T-helper 17 cell (primary cell): ENCODE results near the gene ITPKB. TPM values are rescaled to one million over a fixed set of nuclear protein-coding genes. Genes with fewer than 3 reads are reported as not detected.
"Not testable (repeated sequence)": the region's sequence is repeated elsewhere in the genome, so short reads cannot be mapped to it uniquely, and the experiment has no call there.

Experiments used
- ATAC-seq: fragments of 150-1000 bp; cut with Tn5 transposase; 2 replicates; pipeline ENCODE4 v1.10.0; 2021; ENCODE audit warnings: mild to moderate bottlenecking, moderate library complexity
- DNase-seq, 3 donors: peaks; one replicate each; pipeline versions ENCODE4 v3.0.0 to v3.0.0-alpha.2; 2020 to 2021
- H3K9me3 ChIP-seq: one replicate; pipeline ENCODE4 v1.7.0; 2013; ENCODE audit warnings: low read length, mild to moderate bottlenecking; ENCODE audit not compliant: control insufficient read depth, poor library complexity, severe bottlenecking
- H3K27ac Mint-ChIP-seq: one replicate; pipeline ENCODE4 v1.8.0; 2022; ENCODE audit warnings: mild to moderate bottlenecking, moderate library complexity, mixed read lengths
- H3K27me3 Mint-ChIP-seq: one replicate; pipeline ENCODE4 v1.8.0; 2022; ENCODE audit warnings: mixed read lengths
- H3K36me3 Mint-ChIP-seq: one replicate; pipeline ENCODE4 v1.8.0; 2022; ENCODE audit warnings: low read depth, mixed read lengths
- H3K4me1 Mint-ChIP-seq: one replicate; pipeline ENCODE4 v1.8.0; 2022; ENCODE audit warnings: mild to moderate bottlenecking, mixed read lengths
- H3K4me3 Mint-ChIP-seq: one replicate; pipeline ENCODE4 v1.8.0; 2022; ENCODE audit warnings: mild to moderate bottlenecking, moderate library complexity, mixed read lengths
- total RNA-seq, 4 donors: library from RNA in 2 of 4; stranded (reverse) in 2 of 4; gene quantifications; one replicate each; pipeline ENCODE4 v1.2.3 and lab custom pipeline; 2022 to 2026

The ITPKB gene
- total RNA-seq, 2 donors from 2014 or later, result 128 to 166 TPM

DNA sequence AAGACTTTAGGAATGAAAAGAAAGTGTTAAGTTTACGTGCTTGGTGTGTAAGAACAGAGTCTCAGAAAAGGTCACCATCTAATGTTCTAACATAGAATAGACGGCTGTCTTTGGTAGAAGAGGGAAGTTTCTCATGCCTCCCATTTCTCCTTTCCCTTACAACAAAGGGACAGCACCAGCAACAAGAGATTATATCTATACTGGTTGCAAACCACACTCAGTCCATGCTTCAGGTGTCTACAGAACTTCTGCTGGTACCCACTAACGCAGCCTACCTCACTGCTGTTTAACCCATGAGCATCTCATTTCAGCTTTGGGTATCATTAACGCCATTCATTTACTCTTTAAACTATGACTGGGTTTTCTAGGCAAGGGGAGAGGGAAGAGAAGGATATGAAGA, 9.2 kb upstream of the ITPKB start:
- Mint-ChIP-seq H3K4me1 (peaks cover 2% of the 10 kb centered on the region), H3K4me3 (no peak overlapping the region)
- no peak for ATAC-seq

DNA sequence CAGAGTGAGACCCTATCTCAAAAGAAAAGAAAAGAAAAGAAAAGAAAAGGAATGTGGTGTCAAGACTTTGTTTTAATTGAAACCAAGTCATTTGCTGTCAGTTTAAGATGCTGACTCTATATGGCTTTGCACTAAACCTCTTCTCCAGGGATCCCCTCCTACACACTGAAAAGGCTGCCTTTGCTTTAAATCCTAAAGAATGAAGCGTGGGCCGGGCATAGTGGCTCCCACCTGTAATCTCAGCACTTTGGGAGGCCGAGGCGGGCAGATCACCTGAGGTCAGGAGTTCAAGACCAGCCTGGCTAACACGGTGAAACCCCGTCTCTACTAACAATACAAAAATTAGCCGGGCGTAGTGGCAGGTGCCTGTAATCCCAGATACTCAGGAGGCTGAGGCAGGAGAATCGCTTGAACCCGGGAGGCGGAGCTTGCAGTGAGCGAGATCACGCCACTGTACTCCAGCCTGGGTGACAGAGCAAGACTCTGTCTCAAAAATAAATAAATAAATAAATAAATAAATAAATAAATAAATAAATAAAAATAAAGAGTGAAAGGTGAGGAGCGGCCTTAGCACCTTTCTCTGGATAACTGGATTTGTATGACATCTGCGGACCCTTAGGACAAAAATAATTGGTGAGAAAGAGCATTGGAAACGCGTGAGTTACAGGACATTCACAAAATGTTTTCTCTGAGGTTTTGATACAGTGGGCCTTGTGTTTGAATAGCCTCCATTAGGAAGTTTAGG, 8.6 kb upstream of the ITPKB start:
- ATAC-seq, H3K4me1 Mint-ChIP-seq, H3K36me3 Mint-ChIP-seq: not testable (repeated sequence)

More for the DNA sequence above, 9.2 kb upstream of the ITPKB start:
- Mint-ChIP-seq H3K27ac (no peak overlapping the region), H3K27me3 (no peaks in the 10 kb centered on the region), H3K36me3 (no peaks in the 10 kb centered on the region)
- no peaks in the 10 kb centered on the region for H3K9me3 ChIP-seq
- no peak for DNase-seq

DNA sequence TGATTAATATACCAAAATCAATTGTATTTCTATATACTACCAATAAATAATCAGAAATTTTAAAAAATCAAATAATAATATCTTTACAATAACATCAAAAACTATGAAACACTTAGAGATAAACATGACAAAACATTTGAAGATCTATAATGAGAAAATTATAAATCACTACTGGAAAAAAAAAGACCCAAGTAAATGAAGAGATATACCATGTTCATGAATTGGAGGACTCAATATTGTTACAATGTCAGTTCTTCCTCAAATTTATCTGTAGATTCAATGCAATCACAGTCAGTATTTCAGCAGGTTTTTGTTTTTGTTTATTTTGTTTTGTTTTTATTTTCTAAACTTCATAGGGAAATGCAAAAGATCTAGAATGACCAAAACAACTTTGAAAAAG, 4.2 kb upstream of the ITPKB start:
- no peak overlapping the region for H3K27ac Mint-ChIP-seq
- no peak for DNase-seq
- H3K27me3 Mint-ChIP-seq, result no peaks in the 10 kb centered on the region
- ATAC-seq, result no peak
- H3K36me3 Mint-ChIP-seq, result no peaks in the 10 kb centered on the region
- H3K4me1 Mint-ChIP-seq, result peaks cover 4% of the 10 kb centered on the region
- H3K4me3 Mint-ChIP-seq, result no peak overlapping the region
- H3K9me3 ChIP-seq, result no peaks in the 10 kb centered on the region

More for the DNA sequence above, 8.6 kb upstream of the ITPKB start:
- peak overlapping the region; percentile 19 for H3K27ac Mint-ChIP-seq
- H3K4me3 Mint-ChIP-seq, DNase-seq, H3K27me3 Mint-ChIP-seq, H3K9me3 ChIP-seq: not testable (repeated sequence)

DNA sequence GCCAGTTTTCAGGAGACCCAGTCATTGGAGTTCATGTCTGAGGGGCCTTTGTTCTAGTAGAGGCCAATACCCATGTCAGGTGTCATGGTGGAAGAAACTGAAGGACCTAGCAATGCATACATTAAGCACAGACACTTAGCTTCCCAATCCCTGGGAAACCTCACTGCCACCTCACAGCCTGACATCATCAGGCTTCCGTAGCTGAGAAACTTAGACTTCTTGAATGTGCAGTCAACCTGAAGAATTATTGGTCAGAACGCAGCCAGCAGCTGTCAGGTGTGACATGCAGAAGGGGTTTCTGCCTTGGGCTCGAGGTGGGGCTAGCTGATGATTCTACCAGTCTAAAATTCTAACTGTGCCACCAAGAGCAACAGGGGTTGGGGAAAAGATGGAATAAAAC, 1.9 kb upstream of the ITPKB start:
- Mint-ChIP-seq H3K27me3 (no peaks in the 10 kb centered on the region), H3K4me3 (no peak overlapping the region), H3K4me1 (peaks cover 4% of the 10 kb centered on the region), H3K27ac (peak overlapping the region; percentile 97), H3K36me3 (no peaks in the 10 kb centered on the region)
- ATAC-seq (no peak), DNase-seq (no peak)
- H3K9me3 ChIP-seq, result no peaks in the 10 kb centered on the region

DNA sequence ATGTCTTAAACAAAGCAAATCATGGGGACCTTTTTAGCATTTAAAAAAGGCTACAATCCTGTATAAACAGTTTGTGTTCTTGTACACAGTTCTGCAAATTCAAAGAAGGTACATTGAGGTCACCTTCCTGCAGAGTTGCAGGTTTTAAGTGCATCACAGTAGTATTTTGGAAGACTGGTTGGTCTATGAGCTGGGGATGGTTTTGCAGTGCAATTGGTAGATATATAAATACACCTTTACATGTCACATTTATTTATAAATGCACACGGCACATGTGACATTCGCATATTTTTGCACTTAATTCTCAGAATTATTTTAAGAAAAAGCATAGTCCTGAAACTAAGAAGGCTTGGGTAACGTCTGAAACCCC, 599 bp upstream of the ITPKB start:
- Mint-ChIP-seq H3K27me3 (no peaks in the 10 kb centered on the region), H3K4me1 (peaks cover 16% of the 10 kb centered on the region), H3K27ac (peak overlapping the region; percentile 97), H3K36me3 (no peaks in the 10 kb centered on the region), H3K4me3 (peak overlapping the region; percentile 96)
- no peaks in the 10 kb centered on the region for H3K9me3 ChIP-seq
- ATAC-seq (peak; percentile 36), DNase-seq (no peak)

DNA sequence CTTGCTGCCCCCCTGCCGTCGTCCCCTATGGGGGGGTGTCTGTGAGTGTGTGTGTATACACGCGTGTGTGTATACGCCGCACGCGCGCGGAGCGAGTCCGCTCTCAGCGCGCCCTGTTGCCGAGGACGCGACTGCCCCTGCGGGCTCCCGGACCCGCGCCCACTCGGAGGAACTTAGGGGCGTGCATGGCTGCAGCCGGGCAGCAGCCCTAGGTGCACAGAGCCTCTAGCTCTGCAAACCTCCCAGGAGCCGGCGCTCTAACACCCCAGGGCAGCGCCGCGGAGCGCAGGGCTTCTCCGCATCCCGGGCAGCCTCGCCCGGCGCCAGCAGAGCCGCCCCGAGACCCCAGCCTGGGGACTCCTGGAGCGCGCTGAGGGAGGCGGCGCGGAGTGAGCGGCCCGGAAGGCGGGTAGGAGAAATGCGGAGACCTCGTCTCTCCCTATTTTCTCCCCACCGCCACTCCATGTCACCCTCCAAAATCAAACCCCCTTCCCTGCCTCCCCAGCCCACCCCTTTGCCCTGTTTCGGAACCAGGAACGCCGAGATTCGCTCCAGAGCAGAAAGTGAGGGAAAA, 574 bp downstream of the ITPKB start:
- ATAC-seq, result peak; percentile 18
- Mint-ChIP-seq H3K4me3 (peak overlapping the region; percentile 96), H3K27me3 (no peaks in the 10 kb centered on the region), H3K36me3 (peaks cover 6% of the 10 kb centered on the region), H3K4me1 (peaks cover 27% of the 10 kb centered on the region), H3K27ac (peak overlapping the region; percentile 97)
- no peaks in the 10 kb centered on the region for H3K9me3 ChIP-seq
- peak; percentile 22 to 23 (median 22) for DNase-seq

DNA sequence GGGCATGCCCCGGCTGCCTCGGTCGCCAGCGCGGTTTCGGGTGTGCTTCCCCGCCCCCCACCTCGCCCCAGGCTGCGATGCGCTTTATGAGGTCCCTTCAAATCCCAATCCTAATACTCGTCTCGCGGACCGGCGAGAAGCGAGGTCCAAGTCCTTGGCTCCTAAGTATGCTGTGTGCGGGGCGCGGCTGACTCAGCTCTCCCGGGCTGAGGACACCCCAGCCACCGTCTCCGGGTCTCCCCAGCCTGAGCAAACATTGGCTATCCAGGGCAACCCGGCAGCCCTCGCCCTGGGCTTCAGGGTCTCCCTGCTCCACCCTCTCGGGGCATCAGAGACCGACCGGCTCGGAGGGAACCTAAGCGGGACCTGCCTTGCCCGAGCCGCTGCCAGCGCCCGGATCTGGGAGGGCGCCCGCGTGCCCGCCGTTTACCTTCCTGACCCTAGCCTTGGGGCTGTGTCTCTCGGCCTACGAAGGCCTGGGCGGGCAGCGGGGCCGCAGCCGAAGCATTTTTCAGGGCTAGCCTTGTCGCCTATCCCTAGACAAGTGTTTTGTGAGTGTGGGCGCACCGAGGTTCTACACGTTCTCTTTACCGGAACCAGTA, 1.2 kb downstream of the ITPKB start:
- no peaks in the 10 kb centered on the region for H3K9me3 ChIP-seq
- Mint-ChIP-seq H3K36me3 (peaks cover 8% of the 10 kb centered on the region), H3K4me3 (peak overlapping the region; percentile 96), H3K4me1 (peaks cover 32% of the 10 kb centered on the region), H3K27me3 (no peaks in the 10 kb centered on the region), H3K27ac (peak overlapping the region; percentile 97)
- peak; percentile 21 to 31 (median 31) for DNase-seq
- peak; percentile 12 for ATAC-seq

DNA sequence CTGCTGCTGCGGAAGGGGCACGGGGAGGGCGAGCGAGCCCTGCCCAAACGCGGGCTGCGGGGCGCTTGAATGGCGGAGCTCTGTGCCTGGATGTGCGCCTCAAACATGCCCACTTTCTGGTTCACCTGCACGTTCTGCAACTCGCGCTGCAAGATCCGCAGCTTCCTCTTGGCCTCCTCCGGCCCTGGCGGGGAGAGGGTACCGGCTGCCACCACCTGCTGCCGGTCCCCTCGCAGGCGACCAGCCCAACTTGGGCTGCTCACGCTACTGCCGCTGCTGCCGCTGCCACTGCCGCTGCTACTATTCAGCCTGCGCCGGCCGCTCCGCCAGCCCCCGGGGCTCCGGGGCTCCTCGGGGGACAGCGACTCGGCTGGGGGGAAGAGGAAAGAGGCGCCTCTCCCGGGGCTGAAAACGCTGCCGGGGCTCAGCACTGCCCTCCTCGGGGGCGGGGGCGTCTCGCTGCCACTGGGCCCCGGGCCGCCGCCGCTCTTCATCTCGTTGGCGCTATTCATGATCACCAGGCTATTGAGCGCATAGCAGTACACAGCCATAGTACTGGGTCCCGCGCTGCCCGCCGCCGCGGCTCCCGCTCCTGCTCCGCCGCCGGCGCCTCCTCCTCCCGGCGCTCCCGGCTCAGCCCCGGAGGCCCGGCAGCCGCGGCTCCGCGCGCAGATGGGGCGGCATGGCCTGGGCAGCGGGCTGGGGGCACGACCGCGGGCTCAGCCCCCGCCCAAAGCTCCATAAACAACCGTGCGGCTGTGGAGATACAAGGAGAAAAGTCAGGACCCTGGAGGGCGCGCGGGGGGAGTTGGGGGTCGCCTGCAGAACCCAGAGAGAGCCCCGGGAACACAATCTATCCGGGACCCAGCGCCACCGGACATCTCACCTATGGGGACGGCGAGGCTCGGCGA, 1.9 kb downstream of the ITPKB start:
- Mint-ChIP-seq H3K4me3 (peak overlapping the region; percentile 96), H3K27me3 (no peaks in the 10 kb centered on the region), H3K4me1 (peaks cover 35% of the 10 kb centered on the region), H3K27ac (peak overlapping the region; percentile 97), H3K36me3 (peaks cover 11% of the 10 kb centered on the region)
- no peaks in the 10 kb centered on the region for H3K9me3 ChIP-seq
- peak; percentile 48 for ATAC-seq
- peak; percentile 36 to 42 (median 41) for DNase-seq

DNA sequence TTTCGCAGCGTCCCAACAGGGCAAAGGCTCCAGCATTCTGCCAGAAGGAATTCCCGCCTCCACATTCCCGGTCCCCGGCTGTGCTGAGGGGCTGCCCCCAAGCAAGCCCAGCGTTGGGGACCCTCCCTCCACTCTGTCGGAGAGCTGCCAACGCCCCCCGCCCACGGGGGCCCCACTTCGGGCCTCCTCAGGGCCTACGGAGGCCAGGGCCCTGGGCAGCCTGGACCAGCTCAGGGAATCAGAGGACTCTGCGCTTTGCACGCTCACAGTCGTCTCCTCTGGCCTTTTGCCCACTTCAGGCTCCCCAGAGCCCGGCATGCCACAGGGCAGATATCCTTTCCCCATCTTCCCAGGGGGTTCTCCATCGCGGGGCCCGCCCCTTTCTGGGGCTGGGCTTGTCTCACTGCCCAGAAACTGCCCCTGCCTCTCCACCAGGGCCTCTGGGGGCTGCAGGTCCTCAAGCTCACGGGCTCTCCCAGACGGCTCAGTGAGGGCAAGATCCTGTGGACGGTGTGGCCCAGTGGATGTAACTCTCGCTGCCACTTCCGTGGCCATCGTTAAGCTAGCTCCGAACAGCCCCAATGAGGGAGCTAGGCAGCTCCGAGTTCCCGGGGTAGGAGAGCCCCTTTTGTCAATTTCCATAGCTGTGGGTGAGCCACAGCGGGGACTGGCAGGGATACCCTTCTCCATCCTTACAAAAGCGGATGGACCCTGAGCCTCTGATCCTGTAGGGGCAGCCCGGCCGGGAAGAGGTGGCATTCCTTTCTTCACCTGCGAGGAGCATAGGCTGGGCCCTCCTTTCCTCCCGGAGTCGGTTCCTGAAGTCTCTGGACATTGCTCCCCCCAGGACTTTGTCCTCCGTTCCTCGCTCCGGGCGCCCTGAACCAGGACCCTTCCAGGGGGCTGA, 2.8 kb downstream of the ITPKB start:
- ATAC-seq (no peak), DNase-seq (peak in 2 of 3 donors; percentile 12 to 16)
- peak overlapping the region; percentile 96 for H3K4me3 Mint-ChIP-seq
- H3K36me3 Mint-ChIP-seq, result peaks cover 16% of the 10 kb centered on the region
- peaks cover 42% of the 10 kb centered on the region for H3K4me1 Mint-ChIP-seq
- peak overlapping the region; percentile 97 for H3K27ac Mint-ChIP-seq
- no peaks in the 10 kb centered on the region for H3K9me3 ChIP-seq
- H3K27me3 Mint-ChIP-seq, result no peaks in the 10 kb centered on the region

DNA sequence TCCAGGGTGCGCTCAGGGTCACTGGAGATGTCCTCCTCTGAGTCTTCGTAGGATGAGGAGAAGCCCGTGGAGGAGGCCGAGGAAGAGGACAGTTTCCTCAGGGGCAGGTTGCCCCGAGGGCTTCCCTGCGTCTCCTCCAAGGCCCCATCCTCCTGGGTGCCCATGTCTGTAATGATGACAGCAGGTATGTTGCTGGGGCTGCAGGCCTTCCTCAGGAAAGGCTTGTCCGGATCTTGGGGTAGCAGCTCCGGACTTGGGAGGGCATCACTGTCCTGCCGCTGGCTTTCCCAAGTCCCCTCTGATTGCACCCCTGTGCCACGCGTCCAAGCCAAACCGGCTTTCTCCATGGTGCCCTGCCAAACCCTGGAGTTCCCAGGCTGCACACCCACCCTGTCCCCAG, 3.5 kb downstream of the ITPKB start:
- Mint-ChIP-seq H3K4me3 (peak overlapping the region; percentile 96), H3K36me3 (peaks cover 17% of the 10 kb centered on the region), H3K4me1 (peaks cover 49% of the 10 kb centered on the region), H3K27ac (peak overlapping the region; percentile 97), H3K27me3 (no peaks in the 10 kb centered on the region)
- DNase-seq (no peak), ATAC-seq (no peak)
- no peaks in the 10 kb centered on the region for H3K9me3 ChIP-seq

DNA sequence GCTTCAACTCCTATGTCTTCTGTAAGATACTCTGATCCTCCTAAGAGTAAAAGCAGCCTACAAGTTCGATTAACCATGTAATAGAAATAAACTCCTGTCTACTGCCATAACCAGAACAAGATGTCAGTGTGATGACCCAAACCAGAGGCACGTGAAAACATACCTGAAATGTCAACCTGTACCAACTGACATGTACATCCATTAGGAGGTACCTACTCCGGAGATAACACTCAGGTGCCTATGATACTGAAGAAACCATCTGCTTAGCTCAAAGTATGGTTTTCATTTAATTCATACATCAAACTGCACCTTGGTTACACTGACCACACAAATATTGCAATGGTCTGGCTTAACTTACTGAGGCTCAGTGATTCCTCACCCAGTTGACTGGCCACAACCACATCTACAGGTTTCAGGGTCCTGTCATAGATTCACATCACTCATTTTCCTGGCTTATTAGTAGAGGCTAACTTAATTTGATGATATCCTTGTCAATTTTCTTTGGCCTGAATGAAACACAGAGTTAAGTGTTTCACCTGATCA, 4.4 kb downstream of the ITPKB start:
- H3K4me3 Mint-ChIP-seq, result peak overlapping the region; percentile 96
- DNase-seq, result no peak
- peaks cover 17% of the 10 kb centered on the region for H3K36me3 Mint-ChIP-seq
- ATAC-seq, result no peak
- no peaks in the 10 kb centered on the region for H3K27me3 Mint-ChIP-seq
- peaks cover 50% of the 10 kb centered on the region for H3K4me1 Mint-ChIP-seq
- peak overlapping the region; percentile 97 for H3K27ac Mint-ChIP-seq
- H3K9me3 ChIP-seq, result no peaks in the 10 kb centered on the region

DNA sequence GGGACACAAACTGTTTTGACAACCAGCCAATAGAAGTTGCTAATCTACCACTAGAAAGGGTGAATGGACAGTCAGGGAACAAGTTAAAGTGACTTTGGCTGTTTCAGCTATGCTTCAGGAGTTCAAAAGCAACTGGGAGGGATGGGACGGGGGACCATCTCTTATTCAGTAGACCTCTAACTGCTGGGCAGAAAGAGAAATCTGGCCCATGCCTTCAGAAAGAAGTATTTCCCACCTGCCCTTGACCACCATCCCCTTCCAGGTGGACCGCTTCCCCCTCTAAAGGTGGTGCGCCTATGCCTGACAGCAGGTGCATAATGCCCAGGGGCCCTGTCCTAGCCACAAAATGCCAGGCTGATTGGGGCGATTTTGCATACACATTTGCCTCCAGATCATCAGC, 5.2 kb downstream of the ITPKB start:
- no peak for ATAC-seq
- Mint-ChIP-seq H3K27ac (peak overlapping the region; percentile 97), H3K4me1 (peaks cover 54% of the 10 kb centered on the region), H3K27me3 (no peaks in the 10 kb centered on the region), H3K36me3 (peaks cover 18% of the 10 kb centered on the region), H3K4me3 (peak overlapping the region; percentile 96)
- DNase-seq, result no peak
- no peaks in the 10 kb centered on the region for H3K9me3 ChIP-seq
